Stimulated activated CD8-positive, alpha-beta memory T cell treated with anti-CD3 and anti-CD28 coated beads, Interleukin-15, amount 100 ng/mL, for 48 hours (primary cell): ENCODE measurements around the gene PPP2R5D.

Experiments
- DNase-seq, 2 donors: peaks; one replicate each; pipeline ENCODE4 v3.0.0-alpha.2; 2020; ENCODE audit warnings: low read depth in 2 of 2

PPP2R5D gene

GRCh38 chr6:42963855-42964605, 20.3 kb upstream of the PPP2R5D start:
- no peak for DNase-seq

GRCh38 chr6:42966571-42966970, 17.8 kb upstream of the PPP2R5D start:
- no peak for DNase-seq

- DNase-seq: no peak
Measured at GRCh38 chr6:42967228-42967627, 17.1 kb upstream of the PPP2R5D start.

- DNase-seq: no peak
Measured at GRCh38 chr6:42968126-42968701, 16.2 kb upstream of the PPP2R5D start.

GRCh38 chr6:42968783-42969182, 15.6 kb upstream of the PPP2R5D start:
- DNase-seq: no peak

- DNase-seq: no peak
Measured at GRCh38 chr6:42969431-42969830, 14.9 kb upstream of the PPP2R5D start.

GRCh38 chr6:42969934-42970333, 14.4 kb upstream of the PPP2R5D start:
- DNase-seq: no peak

- no peak for DNase-seq
Measured at GRCh38 chr6:42970871-42971612, 13.3 kb upstream of the PPP2R5D start.

GRCh38 chr6:42971746-42972327, 12.5 kb upstream of the PPP2R5D start:
- no peak for DNase-seq

GRCh38 chr6:42973926-42974325, 10.4 kb upstream of the PPP2R5D start:
- no peak for DNase-seq

- no peak for DNase-seq
Measured at GRCh38 chr6:42974919-42975505, 9.4 kb upstream of the PPP2R5D start.

GRCh38 chr6:42978487-42978838, 5.9 kb upstream of the PPP2R5D start:
- no peak for DNase-seq

- peak; percentile 88 to 91 for DNase-seq
Measured at GRCh38 chr6:42978839-42979522, 5.4 kb upstream of the PPP2R5D start, which contains the start of gene PEX6. PEX6 (minus strand) TSS chr6:42979181; CDS start chr6:42979150, 31 bp downstream.

- DNase-seq: no peak
Measured at GRCh38 chr6:42979523-42980177, 4.7 kb upstream of the PPP2R5D start.

- no peak for DNase-seq
Measured at GRCh38 chr6:42981836-42982235, 2.5 kb upstream of the PPP2R5D start.

GRCh38 chr6:42984924-42985475, 630 bp downstream of the PPP2R5D start:
- DNase-seq: no peak

- no peak for DNase-seq
Measured at GRCh38 chr6:42987533-42988451, 3.4 kb downstream of the PPP2R5D start.

GRCh38 chr6:42988486-42989020, 4.2 kb downstream of the PPP2R5D start:
- DNase-seq: no peak

GRCh38 chr6:42989923-42990322, 5.6 kb downstream of the PPP2R5D start:
- DNase-seq: no peak
